Neuron (in vitro differentiated cells): Measurements from ENCODE around the gene RAP1GDS1.
"Not testable (repeated sequence)": the region's sequence is repeated elsewhere in the genome, so short reads cannot be mapped to it uniquely, and the experiment has no call there.

Experiments
- H2AFZ ChIP-seq: one replicate; pipeline ENCODE4 v1.6.1; 2013; ENCODE audit warnings: low read depth, mild to moderate bottlenecking, inconsistent platforms, low read length, moderate library complexity
- H3K27me3 ChIP-seq: one replicate; pipeline ENCODE4 v1.6.1; 2013; ENCODE audit warnings: low read length; ENCODE audit not compliant: insufficient read depth
- H3K36me3 ChIP-seq: one replicate; pipeline ENCODE4 v1.6.1; 2013; ENCODE audit warnings: low read length; ENCODE audit not compliant: insufficient read depth
- H3K4me1 ChIP-seq: one replicate; pipeline ENCODE4 v1.6.1; 2013; ENCODE audit warnings: low read length; ENCODE audit not compliant: insufficient read depth
- H3K4me3 ChIP-seq: 2 replicates; pipeline ENCODE4 v1.5.1; 2013; ENCODE audit warnings: mild to moderate bottlenecking, low read length, moderate library complexity
- H3K9me3 ChIP-seq: one replicate; pipeline ENCODE4 v1.6.1; 2013; ENCODE audit warnings: low read length

Gene RAP1GDS1

DNA sequence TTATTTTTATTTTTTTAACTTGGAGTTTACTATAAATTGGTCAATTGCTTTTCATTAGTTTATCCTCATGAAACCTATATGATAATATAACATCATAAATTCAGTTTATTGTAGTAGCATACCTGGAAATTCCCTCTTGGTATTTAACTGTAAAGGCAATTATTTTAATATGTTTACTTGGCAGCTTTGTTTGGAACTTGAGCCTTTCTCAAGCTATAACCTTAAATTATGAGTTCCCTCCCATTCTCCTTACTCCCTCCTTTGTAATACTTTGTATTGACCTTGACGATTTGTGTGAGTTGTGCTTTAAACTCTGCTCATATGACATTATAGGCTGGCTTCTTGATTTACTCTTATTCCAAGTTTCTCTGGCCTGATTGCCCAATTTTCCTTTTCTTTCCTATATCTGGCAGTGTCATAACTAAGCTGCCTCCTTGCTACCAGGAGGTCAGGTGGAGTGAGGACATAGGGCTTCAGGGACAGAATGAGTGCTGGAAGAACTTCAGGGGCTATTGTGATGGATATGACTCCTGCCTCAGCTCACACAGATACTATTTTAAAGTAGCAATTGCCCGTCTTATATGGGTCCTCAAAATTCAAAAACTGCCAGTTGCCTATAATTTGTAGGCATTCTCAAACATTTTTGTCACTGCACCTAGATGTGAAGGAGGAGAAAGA, 77.7 kb downstream of the RAP1GDS1 start:
- Histone ChIP-seq H3K27me3 (no peaks in the 10 kb centered on the region), H3K4me3 (no peak overlapping the region), H3K36me3 (peaks cover 2% of the 10 kb centered on the region), H3K9me3 (no peaks in the 10 kb centered on the region), H2AFZ (no peak overlapping the region), H3K4me1 (no peaks in the 10 kb centered on the region)

- H3K27me3 ChIP-seq = no peaks in the 10 kb centered on the region
- H3K36me3 ChIP-seq = peaks cover 2% of the 10 kb centered on the region
- no peak overlapping the region for H3K4me3 ChIP-seq
- no peak overlapping the region for H2AFZ ChIP-seq
- no peaks in the 10 kb centered on the region for H3K4me1 ChIP-seq
- no peaks in the 10 kb centered on the region for H3K9me3 ChIP-seq
Measured at GRCh38 chr4:98341309-98341708, 80.1 kb downstream of the RAP1GDS1 start.

GRCh38 chr4:98343626-98344025, 82.4 kb downstream of the RAP1GDS1 start:
- no peaks in the 10 kb centered on the region for H3K27me3 ChIP-seq
- H3K4me1 ChIP-seq = no peaks in the 10 kb centered on the region
- H3K4me3 ChIP-seq = no peak overlapping the region
- no peaks in the 10 kb centered on the region for H3K9me3 ChIP-seq
- H2AFZ ChIP-seq = no peak overlapping the region
- H3K36me3 ChIP-seq = peaks cover 2% of the 10 kb centered on the region

DNA sequence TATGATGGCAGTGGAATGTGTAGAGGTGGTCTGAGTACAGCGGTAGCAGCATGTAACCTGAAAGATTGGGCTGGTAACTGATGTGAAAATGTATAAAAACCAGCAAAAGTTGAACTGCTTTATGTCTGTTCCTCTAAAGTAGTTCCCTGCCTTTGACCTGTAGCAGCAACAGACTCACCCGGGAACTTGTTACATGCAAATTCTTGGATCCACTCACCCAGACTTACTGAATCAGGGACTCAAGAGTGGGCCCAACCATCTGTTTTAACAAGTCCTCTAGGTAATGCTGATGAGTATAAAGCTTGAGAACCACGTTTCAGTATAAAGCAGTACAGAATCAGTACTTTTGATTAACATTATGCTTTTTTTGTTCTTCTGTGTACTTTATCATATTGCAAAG, 84.7 kb downstream of the RAP1GDS1 start:
- Histone ChIP-seq H3K4me1 (no peaks in the 10 kb centered on the region), H2AFZ (no peak overlapping the region), H3K9me3 (peaks cover 2% of the 10 kb centered on the region), H3K4me3 (no peak overlapping the region), H3K36me3 (peaks cover 2% of the 10 kb centered on the region), H3K27me3 (no peaks in the 10 kb centered on the region)

DNA sequence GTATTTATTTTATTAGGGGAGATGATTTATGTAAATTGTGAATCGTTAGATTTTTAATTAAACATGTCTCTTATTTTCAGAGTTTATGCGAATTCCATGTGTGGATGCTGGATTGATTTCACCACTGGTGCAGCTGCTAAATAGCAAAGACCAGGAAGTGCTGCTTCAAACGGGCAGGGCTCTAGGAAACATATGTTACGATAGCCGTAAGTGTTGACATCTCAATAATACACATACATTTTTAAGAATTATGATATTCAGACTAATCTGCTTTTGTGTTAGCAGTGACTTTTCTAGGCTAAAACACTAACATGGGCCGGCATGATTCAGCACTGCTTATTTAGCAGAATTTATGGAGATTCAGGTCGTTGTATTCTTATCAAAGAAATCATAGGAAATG, 91.2 kb downstream of the RAP1GDS1 start:
- Histone ChIP-seq H3K4me3 (no peak overlapping the region), H3K9me3 (peaks cover 2% of the 10 kb centered on the region), H3K36me3 (peaks cover 3% of the 10 kb centered on the region), H2AFZ (no peak overlapping the region), H3K27me3 (no peaks in the 10 kb centered on the region), H3K4me1 (no peaks in the 10 kb centered on the region)

- H3K36me3 ChIP-seq = peaks cover 3% of the 10 kb centered on the region
- H2AFZ ChIP-seq = no peak overlapping the region
- no peak overlapping the region for H3K4me3 ChIP-seq
- no peaks in the 10 kb centered on the region for H3K27me3 ChIP-seq
- peaks cover 2% of the 10 kb centered on the region for H3K9me3 ChIP-seq
- no peaks in the 10 kb centered on the region for H3K4me1 ChIP-seq
Measured at GRCh38 chr4:98352940-98353339, 91.8 kb downstream of the RAP1GDS1 start.

DNA sequence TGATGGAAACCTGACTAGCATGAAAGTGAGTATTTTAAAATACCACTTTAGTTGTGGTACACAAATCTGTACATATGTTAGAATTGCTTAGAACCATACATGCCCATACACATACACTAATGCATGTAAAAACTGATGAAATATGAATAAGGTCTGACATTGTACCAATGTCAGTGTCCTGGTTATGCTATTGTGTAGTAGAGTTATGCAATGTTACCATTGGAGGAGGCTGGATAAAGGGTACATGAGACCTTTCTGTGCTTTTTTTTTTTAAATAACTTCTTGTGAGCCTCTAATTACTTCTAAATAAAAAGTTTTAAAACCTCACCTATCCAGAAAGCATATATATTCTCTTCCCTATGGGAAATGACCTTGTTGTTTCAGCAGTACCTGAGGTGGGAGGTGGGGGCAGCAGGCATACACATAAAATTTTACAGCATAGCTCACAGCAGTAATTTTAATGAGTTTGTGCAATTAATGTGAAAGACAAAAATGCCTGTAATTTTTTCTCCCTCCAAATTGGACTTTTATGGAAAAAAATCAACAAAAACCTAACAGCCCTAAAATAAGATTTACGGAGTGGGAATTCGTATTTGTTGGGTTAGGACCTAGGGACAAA, 97.6 kb downstream of the RAP1GDS1 start:
- H3K4me1 ChIP-seq = no peaks in the 10 kb centered on the region
- no peaks in the 10 kb centered on the region for H3K36me3 ChIP-seq
- H3K27me3 ChIP-seq = no peaks in the 10 kb centered on the region
- H3K4me3 ChIP-seq = no peak overlapping the region
- no peaks in the 10 kb centered on the region for H3K9me3 ChIP-seq
- H2AFZ ChIP-seq = no peak overlapping the region

DNA sequence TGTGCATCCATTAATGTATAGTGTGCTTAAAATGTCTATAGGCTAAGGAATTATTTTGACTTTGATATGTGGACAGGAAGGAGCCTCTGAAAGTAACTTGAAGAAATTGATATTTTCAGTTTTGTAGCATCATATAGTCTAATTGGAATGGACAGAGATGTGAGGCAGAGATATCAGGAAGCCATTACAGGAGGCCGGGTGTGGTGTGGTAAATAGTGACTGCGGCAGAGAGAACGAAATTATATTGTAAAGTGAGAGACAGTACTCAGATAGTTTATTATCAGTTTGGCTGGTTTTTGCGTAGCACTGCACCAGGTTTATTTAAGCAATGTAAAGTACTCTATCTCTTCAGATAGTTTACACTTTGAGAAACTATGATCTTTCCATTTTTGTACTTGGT, 98.5 kb downstream of the RAP1GDS1 start:
- Histone ChIP-seq H3K4me3 (no peak overlapping the region), H3K36me3 (no peaks in the 10 kb centered on the region), H3K9me3 (no peaks in the 10 kb centered on the region), H3K27me3 (no peaks in the 10 kb centered on the region), H3K4me1 (no peaks in the 10 kb centered on the region), H2AFZ (no peak overlapping the region)

GRCh38 chr4:98363431-98363830, 102.2 kb downstream of the RAP1GDS1 start:
- Histone ChIP-seq H2AFZ (no peak overlapping the region), H3K36me3 (peaks cover 4% of the 10 kb centered on the region), H3K9me3 (peaks cover 10% of the 10 kb centered on the region), H3K4me1 (no peaks in the 10 kb centered on the region), H3K4me3 (no peak overlapping the region), H3K27me3 (no peaks in the 10 kb centered on the region)

- not testable (repeated sequence) for H3K36me3 ChIP-seq
Measured at GRCh38 chr4:98366275-98366674, 105.1 kb downstream of the RAP1GDS1 start.

DNA sequence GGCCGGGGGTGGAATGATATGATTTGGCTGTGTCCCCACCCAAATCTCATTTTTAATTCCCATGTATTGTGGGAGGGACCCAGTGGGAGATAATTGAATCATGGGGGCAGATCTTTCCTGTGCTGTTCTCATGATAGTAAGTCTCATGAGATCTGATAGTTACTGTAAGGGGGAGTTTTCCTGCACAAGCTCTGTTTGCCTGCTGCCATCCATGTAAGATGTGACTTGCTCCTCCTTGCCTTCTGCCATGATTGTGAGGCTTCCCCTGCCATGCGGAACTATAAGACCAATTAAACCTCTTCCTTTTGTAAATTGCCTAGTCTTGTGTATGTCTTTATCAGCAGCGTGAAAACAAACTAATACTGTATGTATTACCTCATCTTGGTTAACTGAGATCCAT, 106.8 kb downstream of the RAP1GDS1 start:
- not testable (repeated sequence) for H2AFZ ChIP-seq, H3K4me1 ChIP-seq, H3K27me3 ChIP-seq, H3K4me3 ChIP-seq, H3K36me3 ChIP-seq
- peaks cover 16% of the 10 kb centered on the region for H3K9me3 ChIP-seq

More at GRCh38 chr4:98366275-98366674, 105.1 kb downstream of the RAP1GDS1 start:
- not testable (repeated sequence) for H3K27me3 ChIP-seq, H3K4me3 ChIP-seq, H3K4me1 ChIP-seq, H2AFZ ChIP-seq
- H3K9me3 ChIP-seq = peaks cover 15% of the 10 kb centered on the region

DNA sequence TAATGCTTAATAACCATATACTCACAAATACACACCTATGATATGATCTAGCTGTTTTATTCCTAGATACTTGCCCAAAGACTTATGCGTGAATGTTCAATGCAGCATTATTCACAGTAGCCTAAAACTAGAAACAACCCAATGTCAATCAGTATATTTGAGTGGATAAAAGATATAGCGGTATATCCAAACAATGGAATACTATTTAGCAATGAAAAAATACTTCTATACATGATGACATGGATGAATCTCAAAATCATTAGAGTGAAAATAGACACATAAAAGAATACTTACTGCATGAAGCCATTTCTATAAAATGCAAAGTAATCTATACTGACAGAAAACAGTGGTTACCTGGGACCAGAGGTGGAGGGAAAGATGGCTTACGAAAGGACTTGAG, 108.1 kb downstream of the RAP1GDS1 start:
- Histone ChIP-seq H3K4me3 (no peak overlapping the region), H3K9me3 (peaks cover 16% of the 10 kb centered on the region), H3K27me3 (no peaks in the 10 kb centered on the region), H3K4me1 (no peaks in the 10 kb centered on the region), H2AFZ (no peak overlapping the region), H3K36me3 (peaks cover 4% of the 10 kb centered on the region)

GRCh38 chr4:98374643-98375042, 113.5 kb downstream of the RAP1GDS1 start:
- H3K27me3 ChIP-seq = no peaks in the 10 kb centered on the region
- H3K4me3 ChIP-seq = no peak overlapping the region
- H3K36me3 ChIP-seq = no peaks in the 10 kb centered on the region
- no peak overlapping the region for H2AFZ ChIP-seq
- H3K4me1 ChIP-seq = no peaks in the 10 kb centered on the region
- peaks cover 1% of the 10 kb centered on the region for H3K9me3 ChIP-seq

GRCh38 chr4:98377559-98377958, 116.4 kb downstream of the RAP1GDS1 start:
- no peaks in the 10 kb centered on the region for H3K9me3 ChIP-seq
- H2AFZ ChIP-seq = no peak overlapping the region
- no peaks in the 10 kb centered on the region for H3K4me1 ChIP-seq
- no peak overlapping the region for H3K4me3 ChIP-seq
- H3K27me3 ChIP-seq = no peaks in the 10 kb centered on the region
- no peaks in the 10 kb centered on the region for H3K36me3 ChIP-seq
